ENCODE measurements around the gene DBH. TPM values are rescaled to one million over a fixed set of nuclear protein-coding genes. Genes with fewer than 3 reads are reported as not detected.

Gene DBH
- polyA plus RNA-seq, 1 donor (not counting 4 experiments of a cell fraction or from before 2014, with no cell fraction given) = not detected

GRCh38 chr9:133605446-133605845 lies 30.7 kb upstream of the DBH start:
- H4K20me1 ChIP-seq (ENCODE audit: control insufficient read depth, extremely low read depth, insufficient read depth, low read length) = no peaks in the 10 kb centered on the region
- no peaks in the 10 kb centered on the region for H3K4me1 ChIP-seq (ENCODE audit: control insufficient read depth, extremely low read depth, insufficient read depth, low read length)
- H3K79me2 ChIP-seq (ENCODE audit: control insufficient read depth, insufficient read depth, low read length) = no peaks in the 10 kb centered on the region
- TF ChIP-seq CTCF (optimal IDR thresholded peaks at IDR 0.05 in 1 of 3, IDR thresholded peaks at IDR 0.05 in 1 of 3, conservative IDR thresholded peaks at IDR 0.05 in 1 of 3; ENCODE audit: extremely low read depth in 1 of 3, insufficient read depth in 2 of 3, low read length in 3 of 3) (no peak), EZH2 (IDR thresholded peaks at IDR 0.05; ENCODE audit: low read length) (no peak)
- H3K9me3 ChIP-seq (ENCODE audit: control insufficient read depth, low read depth, low read length) = no peaks in the 10 kb centered on the region
- H3K36me3 ChIP-seq (ENCODE audit: control insufficient read depth in 2 of 2, extremely low read depth in 1 of 2, insufficient read depth in 2 of 2, low read length in 2 of 2) = no peaks in the 10 kb centered on the region
- dilution Hi-C loops (cut with MboI; ENCODE audit: extremely low pct_ligation_motif_present, low sequenced_read_pairs) = no loop called here
- FAIRE-seq (no peak), DNase-seq (ENCODE audit: low read depth, low spot score) (no peak)
- no peak overlapping the region for H2AFZ ChIP-seq (ENCODE audit: control insufficient read depth, low read length)
- H3K27ac ChIP-seq (ENCODE audit: control insufficient read depth, insufficient read depth, low read length) = no peak overlapping the region
- no peak overlapping the region for H3K4me2 ChIP-seq (ENCODE audit: control insufficient read depth, extremely low read depth, insufficient read depth, low read depth, low read length)
- H3K27me3 ChIP-seq (ENCODE audit: control insufficient read depth, extremely low read depth, insufficient read depth, low read length) = peaks cover 62% of the 10 kb centered on the region
- H3K4me3 ChIP-seq (ENCODE audit: control insufficient read depth in 2 of 3, extremely low read depth in 1 of 3, insufficient read depth in 2 of 3, low read depth in 1 of 3, low read length in 3 of 3) = no peak overlapping the region
- H3K9me1 ChIP-seq (ENCODE audit: control insufficient read depth, extremely low read depth, insufficient read depth, low read length) = no peaks in the 10 kb centered on the region
- no peak overlapping the region for H3K9ac ChIP-seq (ENCODE audit: control insufficient read depth, extremely low read depth, insufficient read depth, low read length)

- TF ChIP-seq CTCF (optimal IDR thresholded peaks at IDR 0.05 in 1 of 3, IDR thresholded peaks at IDR 0.05 in 1 of 3, conservative IDR thresholded peaks at IDR 0.05 in 1 of 3; ENCODE audit: extremely low read depth in 1 of 3, insufficient read depth in 2 of 3, low read length in 3 of 3) (no peak), EZH2 (IDR thresholded peaks at IDR 0.05; ENCODE audit: low read length) (no peak)
- no peak for FAIRE-seq
- Histone ChIP-seq H3K27me3 (ENCODE audit: control insufficient read depth, extremely low read depth, insufficient read depth, low read length) (peaks cover 57% of the 10 kb centered on the region), H3K9me1 (ENCODE audit: control insufficient read depth, extremely low read depth, insufficient read depth, low read length) (no peaks in the 10 kb centered on the region), H3K27ac (ENCODE audit: control insufficient read depth, insufficient read depth, low read length) (no peak overlapping the region), H3K9me3 (ENCODE audit: control insufficient read depth, low read depth, low read length) (no peaks in the 10 kb centered on the region), H3K4me2 (ENCODE audit: control insufficient read depth, extremely low read depth, insufficient read depth, low read depth, low read length) (no peak overlapping the region), H3K36me3 (ENCODE audit: control insufficient read depth in 2 of 2, extremely low read depth in 1 of 2, insufficient read depth in 2 of 2, low read length in 2 of 2) (no peaks in the 10 kb centered on the region), H3K4me1 (ENCODE audit: control insufficient read depth, extremely low read depth, insufficient read depth, low read length) (no peaks in the 10 kb centered on the region), H4K20me1 (ENCODE audit: control insufficient read depth, extremely low read depth, insufficient read depth, low read length) (no peaks in the 10 kb centered on the region), H3K79me2 (ENCODE audit: control insufficient read depth, insufficient read depth, low read length) (no peaks in the 10 kb centered on the region), H3K4me3 (ENCODE audit: control insufficient read depth in 2 of 3, extremely low read depth in 1 of 3, insufficient read depth in 2 of 3, low read depth in 1 of 3, low read length in 3 of 3) (no peak overlapping the region), H2AFZ (ENCODE audit: control insufficient read depth, low read length) (no peak overlapping the region), H3K9ac (ENCODE audit: control insufficient read depth, extremely low read depth, insufficient read depth, low read length) (no peak overlapping the region)
- no peak for DNase-seq (ENCODE audit: low read depth, low spot score)
- dilution Hi-C loops (cut with MboI; ENCODE audit: extremely low pct_ligation_motif_present, low sequenced_read_pairs) = no loop called here
These were observed 30.1 kb upstream of the DBH start for GRCh38 chr9:133605856-133606707.

Data from keratinocyte (primary cell).